ENCODE measurements around the gene PLA2G4E.
A peak's percentile ranks its signal among the peaks of the same experiment; 100 is the strongest.

PLA2G4E gene

DNA sequence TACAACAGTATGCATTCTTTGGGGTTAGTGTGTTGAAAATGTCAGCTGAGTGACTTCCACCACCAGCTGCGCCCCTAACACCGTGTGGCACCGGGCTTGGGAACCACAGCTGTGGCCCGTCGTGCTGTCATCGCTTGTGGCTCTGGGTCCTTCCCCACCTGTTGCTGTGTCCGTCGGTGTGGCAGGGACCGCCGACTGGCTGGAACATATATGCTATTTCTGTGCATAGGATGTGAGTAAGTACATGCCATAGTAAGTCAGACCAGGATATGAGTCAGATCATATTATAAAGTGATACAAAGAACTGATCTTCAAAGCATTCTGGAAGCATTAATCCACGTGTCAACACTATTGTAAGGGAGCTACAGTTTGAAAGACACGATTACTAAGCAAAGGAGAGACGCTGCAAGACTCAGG, 80.4 kb downstream of the PLA2G4E start:
- Histone ChIP-seq H3K9ac (ENCODE audit: low read length in 2 of 2) (no peak overlapping the region), H3K27me3 (ENCODE audit: control insufficient read depth in 1 of 2, insufficient read depth in 2 of 2, low read length in 2 of 2) (no peaks in the 10 kb centered on the region), H3K4me3 (ENCODE audit: low read length in 2 of 2) (no peak overlapping the region), H3K4me1 (ENCODE audit: control insufficient read depth, insufficient read depth, low read length) (peaks cover 15% of the 10 kb centered on the region), H3K36me3 (ENCODE audit: control insufficient read depth in 2 of 2, insufficient read depth in 2 of 2, low read length in 2 of 2) (peaks cover 0 to 7% of the 10 kb centered on the region in 2 donors), H3K27ac (ENCODE audit: low read length) (no peak overlapping the region), H3K9me3 (ENCODE audit: control insufficient read depth in 2 of 2, low read length in 2 of 2) (no peaks in the 10 kb centered on the region)

DNA sequence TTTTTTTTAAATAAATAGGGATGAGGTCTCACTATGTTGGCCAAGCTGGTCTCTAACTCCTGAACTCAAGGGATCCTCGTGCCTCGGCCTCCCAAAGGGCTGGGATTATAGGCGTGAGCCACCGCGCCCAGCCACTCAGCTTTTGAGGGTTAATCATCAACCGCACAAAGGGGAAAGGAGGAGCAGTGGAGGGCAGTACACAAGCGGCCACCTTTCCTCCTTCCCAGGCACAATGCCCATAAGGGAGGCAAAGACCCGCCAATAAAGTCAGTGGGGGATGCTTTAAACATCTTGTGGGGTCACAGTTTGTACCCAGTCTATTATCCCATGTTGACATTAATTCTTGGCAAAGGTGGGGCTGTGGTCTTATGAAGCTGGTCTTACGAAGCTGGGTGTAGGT, 80.9 kb downstream of the PLA2G4E start:
- Histone ChIP-seq H3K27ac (ENCODE audit: low read length) (no peak overlapping the region), H3K27me3 (ENCODE audit: control insufficient read depth in 1 of 2, insufficient read depth in 2 of 2, low read length in 2 of 2) (no peaks in the 10 kb centered on the region), H3K36me3 (ENCODE audit: control insufficient read depth in 2 of 2, insufficient read depth in 2 of 2, low read length in 2 of 2) (peaks cover 0 to 7% of the 10 kb centered on the region in 2 donors), H3K4me3 (ENCODE audit: low read length in 2 of 2) (no peak overlapping the region), H3K9me3 (ENCODE audit: control insufficient read depth in 2 of 2, low read length in 2 of 2) (no peaks in the 10 kb centered on the region), H3K4me1 (ENCODE audit: control insufficient read depth, insufficient read depth, low read length) (peaks cover 15% of the 10 kb centered on the region), H3K9ac (ENCODE audit: low read length in 2 of 2) (no peak overlapping the region)

DNA sequence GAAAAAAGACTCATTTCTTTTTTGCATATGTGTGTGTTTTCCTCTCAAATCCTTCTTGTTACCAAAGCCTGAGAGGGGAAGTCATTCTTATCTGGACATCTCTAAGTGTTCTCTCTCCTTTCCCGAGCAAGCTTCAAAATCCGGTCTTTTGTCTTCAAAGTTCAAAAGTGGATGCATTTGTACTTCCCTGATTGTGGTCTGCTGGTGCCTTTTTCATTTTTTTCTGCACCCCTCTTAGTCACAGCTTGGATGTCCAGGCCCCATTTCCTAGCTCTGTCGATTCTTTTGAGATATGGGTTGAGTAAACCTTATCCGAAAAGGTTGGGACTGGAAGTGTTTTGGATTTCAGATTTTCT, 83.3 kb downstream of the PLA2G4E start:
- H3K4me3 ChIP-seq (ENCODE audit: low read length in 2 of 2) = no peak overlapping the region
- no peak overlapping the region for H3K27ac ChIP-seq (ENCODE audit: low read length)
- H3K36me3 ChIP-seq (ENCODE audit: control insufficient read depth in 2 of 2, insufficient read depth in 2 of 2, low read length in 2 of 2) = peaks cover 0 to 7% of the 10 kb centered on the region in 2 donors
- H3K9ac ChIP-seq (ENCODE audit: low read length in 2 of 2) = no peak overlapping the region
- H3K9me3 ChIP-seq (ENCODE audit: control insufficient read depth in 2 of 2, low read length in 2 of 2) = no peaks in the 10 kb centered on the region
- H3K27me3 ChIP-seq (ENCODE audit: control insufficient read depth in 1 of 2, insufficient read depth in 2 of 2, low read length in 2 of 2) = no peaks in the 10 kb centered on the region
- H3K4me1 ChIP-seq (ENCODE audit: control insufficient read depth, insufficient read depth, low read length) = peaks cover 8% of the 10 kb centered on the region

DNA sequence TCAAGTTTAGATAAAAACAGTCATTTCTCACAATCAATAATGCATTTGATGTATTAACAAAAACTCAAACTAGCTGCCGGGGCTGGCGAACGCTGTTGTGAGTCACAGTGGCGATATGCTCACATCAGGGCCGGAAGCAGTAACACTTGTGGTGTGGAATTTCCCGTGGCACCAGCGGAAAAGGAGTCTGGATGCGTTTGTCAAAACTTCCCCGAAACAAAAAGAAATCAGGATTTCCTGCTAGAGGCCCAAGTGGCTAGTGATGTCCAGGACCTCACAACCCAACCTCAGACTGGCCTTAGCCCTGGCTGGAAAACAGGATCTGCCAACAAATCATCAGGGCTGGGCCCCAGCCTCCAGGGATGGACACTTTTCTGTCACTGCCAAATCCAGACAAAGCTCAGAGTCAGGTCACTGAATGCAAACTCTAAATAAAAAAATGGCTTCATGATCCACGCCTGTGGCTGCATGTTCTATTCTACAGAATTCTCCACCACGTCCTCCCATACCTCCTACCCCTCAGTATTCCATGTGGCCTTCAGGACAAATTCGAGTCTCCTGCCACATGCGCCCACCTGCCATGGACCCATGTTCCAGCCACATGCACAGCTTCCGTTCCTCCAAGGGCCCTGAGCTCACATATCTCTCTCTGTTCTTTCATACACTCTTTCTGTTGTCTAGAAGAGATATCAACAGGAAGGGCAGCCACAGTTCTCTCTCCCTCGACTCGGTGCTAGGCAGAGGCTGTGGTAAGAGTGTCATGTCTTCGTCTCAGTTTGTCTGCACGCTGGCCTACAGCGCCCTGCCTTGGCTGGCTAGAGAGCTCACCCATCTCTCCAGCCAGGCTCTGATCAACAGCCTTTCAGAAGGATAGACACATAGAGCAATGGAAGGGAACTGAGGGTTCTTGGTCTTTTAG, 83.9 kb downstream of the PLA2G4E start:
- Histone ChIP-seq H3K27ac (ENCODE audit: low read length) (no peak overlapping the region), H3K27me3 (ENCODE audit: control insufficient read depth in 1 of 2, insufficient read depth in 2 of 2, low read length in 2 of 2) (no peaks in the 10 kb centered on the region), H3K36me3 (ENCODE audit: control insufficient read depth in 2 of 2, insufficient read depth in 2 of 2, low read length in 2 of 2) (peaks cover 0 to 7% of the 10 kb centered on the region in 2 donors), H3K9me3 (ENCODE audit: control insufficient read depth in 2 of 2, low read length in 2 of 2) (no peaks in the 10 kb centered on the region), H3K4me3 (ENCODE audit: low read length in 2 of 2) (no peak overlapping the region), H3K9ac (ENCODE audit: low read length in 2 of 2) (no peak overlapping the region), H3K4me1 (ENCODE audit: control insufficient read depth, insufficient read depth, low read length) (peaks cover 8% of the 10 kb centered on the region)

DNA sequence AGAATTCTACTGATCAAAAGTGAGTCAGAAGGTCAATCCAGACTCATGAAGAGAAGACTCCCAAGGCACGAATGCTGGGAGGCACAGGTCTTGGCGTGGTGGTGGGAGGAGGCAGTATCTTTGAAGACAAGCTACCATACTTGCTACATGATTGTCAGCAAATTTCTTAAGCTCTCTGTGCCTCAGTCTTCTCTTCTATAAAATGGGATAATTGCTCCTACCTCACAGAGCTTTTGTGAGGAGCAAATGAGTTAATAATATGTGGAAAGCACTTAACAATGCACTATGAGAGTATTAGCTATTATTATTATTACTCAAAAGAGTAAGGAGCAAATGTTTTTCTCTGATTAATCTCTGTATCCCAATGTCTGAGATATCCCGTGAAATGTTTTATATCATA, 84.7 kb downstream of the PLA2G4E start:
- H3K9me3 ChIP-seq (ENCODE audit: control insufficient read depth in 2 of 2, low read length in 2 of 2) = no peaks in the 10 kb centered on the region
- no peaks in the 10 kb centered on the region for H3K27me3 ChIP-seq (ENCODE audit: control insufficient read depth in 1 of 2, insufficient read depth in 2 of 2, low read length in 2 of 2)
- peak overlapping the region; percentile 31 for H3K27ac ChIP-seq (ENCODE audit: low read length)
- no peak overlapping the region for H3K9ac ChIP-seq (ENCODE audit: low read length in 2 of 2)
- peaks cover 0 to 7% of the 10 kb centered on the region in 2 donors for H3K36me3 ChIP-seq (ENCODE audit: control insufficient read depth in 2 of 2, insufficient read depth in 2 of 2, low read length in 2 of 2)
- peaks cover 8% of the 10 kb centered on the region for H3K4me1 ChIP-seq (ENCODE audit: control insufficient read depth, insufficient read depth, low read length)
- H3K4me3 ChIP-seq (ENCODE audit: low read length in 2 of 2) = no peak overlapping the region

DNA sequence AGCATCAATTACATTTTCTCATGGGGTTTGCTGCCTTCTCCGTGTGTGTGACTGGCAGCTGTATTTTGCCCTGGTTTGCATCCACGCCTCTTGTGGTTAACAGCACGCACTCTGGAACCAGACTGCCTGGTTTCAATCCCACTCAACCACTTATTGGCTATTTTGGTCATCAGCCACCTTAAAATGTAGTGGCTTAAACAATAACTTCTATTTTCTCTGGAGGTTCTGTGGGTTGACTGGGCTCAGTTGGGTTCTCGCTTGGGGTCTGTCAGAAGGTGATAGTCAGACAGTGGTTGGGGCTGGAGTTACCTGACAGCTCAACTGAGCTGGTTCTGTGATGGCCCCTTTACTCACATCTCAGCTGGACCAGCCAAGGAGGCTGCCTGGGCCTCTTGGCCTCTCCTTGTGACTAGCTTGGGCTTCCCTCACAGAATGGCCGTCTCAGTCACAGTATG, 85.2 kb downstream of the PLA2G4E start:
- H3K9me3 ChIP-seq (ENCODE audit: control insufficient read depth in 2 of 2, low read length in 2 of 2) = no peaks in the 10 kb centered on the region
- H3K27ac ChIP-seq (ENCODE audit: low read length) = peak overlapping the region; percentile 31
- peaks cover 8% of the 10 kb centered on the region for H3K4me1 ChIP-seq (ENCODE audit: control insufficient read depth, insufficient read depth, low read length)
- peaks cover 0 to 7% of the 10 kb centered on the region in 2 donors for H3K36me3 ChIP-seq (ENCODE audit: control insufficient read depth in 2 of 2, insufficient read depth in 2 of 2, low read length in 2 of 2)
- no peaks in the 10 kb centered on the region for H3K27me3 ChIP-seq (ENCODE audit: control insufficient read depth in 1 of 2, insufficient read depth in 2 of 2, low read length in 2 of 2)
- H3K4me3 ChIP-seq (ENCODE audit: low read length in 2 of 2) = no peak overlapping the region
- H3K9ac ChIP-seq (ENCODE audit: low read length in 2 of 2) = no peak overlapping the region

DNA sequence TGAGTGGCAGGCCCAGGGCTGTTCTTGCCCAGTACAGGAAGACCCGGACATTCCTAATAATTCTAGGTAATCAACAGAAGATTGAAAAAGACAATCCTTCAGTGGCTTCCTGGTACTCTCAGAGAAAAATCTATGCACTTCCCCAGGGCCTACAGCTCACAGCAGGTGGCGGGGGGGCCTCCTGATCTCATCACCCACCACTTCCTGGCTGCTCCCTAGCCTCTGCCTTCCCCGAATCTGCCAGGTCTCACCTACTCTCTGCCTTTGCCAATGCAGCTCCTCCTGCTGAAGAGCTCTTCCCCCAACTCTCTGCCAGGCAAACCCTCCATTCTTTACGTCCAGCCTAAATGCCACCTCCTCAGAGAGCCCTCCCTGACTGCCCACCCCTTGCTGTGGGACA, 86.0 kb downstream of the PLA2G4E start:
- Histone ChIP-seq H3K4me3 (ENCODE audit: low read length in 2 of 2) (no peak overlapping the region), H3K27ac (ENCODE audit: low read length) (peak overlapping the region; percentile 31), H3K9ac (ENCODE audit: low read length in 2 of 2) (no peak overlapping the region), H3K36me3 (ENCODE audit: control insufficient read depth in 2 of 2, insufficient read depth in 2 of 2, low read length in 2 of 2) (peaks cover 0 to 2% of the 10 kb centered on the region in 2 donors), H3K4me1 (ENCODE audit: control insufficient read depth, insufficient read depth, low read length) (peaks cover 8% of the 10 kb centered on the region), H3K9me3 (ENCODE audit: control insufficient read depth in 2 of 2, low read length in 2 of 2) (no peaks in the 10 kb centered on the region), H3K27me3 (ENCODE audit: control insufficient read depth in 1 of 2, insufficient read depth in 2 of 2, low read length in 2 of 2) (no peaks in the 10 kb centered on the region)

DNA sequence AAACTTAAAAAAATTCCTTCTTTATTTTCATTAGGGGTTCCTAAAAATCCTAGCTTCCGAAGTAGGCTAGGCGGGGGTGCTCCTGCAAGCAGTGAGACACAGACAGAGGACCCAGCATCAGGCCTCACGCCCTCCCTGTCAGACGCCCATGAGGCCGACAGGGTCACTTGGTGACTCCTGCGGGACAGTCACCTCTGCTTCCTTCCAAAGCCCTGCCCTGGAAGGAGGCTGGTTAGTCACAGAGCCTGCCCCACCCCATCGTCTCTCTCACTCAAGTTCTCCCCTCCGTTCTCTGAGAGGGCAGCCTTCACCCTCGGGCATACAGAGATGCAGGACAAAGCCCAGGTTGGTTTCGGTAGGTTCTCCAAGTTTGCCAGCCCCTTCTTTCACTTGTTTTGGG, 87.1 kb downstream of the PLA2G4E start:
- peaks cover 0 to 2% of the 10 kb centered on the region in 2 donors for H3K36me3 ChIP-seq (ENCODE audit: control insufficient read depth in 2 of 2, insufficient read depth in 2 of 2, low read length in 2 of 2)
- H3K27ac ChIP-seq (ENCODE audit: low read length) = no peak overlapping the region
- H3K4me3 ChIP-seq (ENCODE audit: low read length in 2 of 2) = no peak overlapping the region
- H3K27me3 ChIP-seq (ENCODE audit: control insufficient read depth in 1 of 2, insufficient read depth in 2 of 2, low read length in 2 of 2) = no peaks in the 10 kb centered on the region
- no peak overlapping the region for H3K9ac ChIP-seq (ENCODE audit: low read length in 2 of 2)
- H3K4me1 ChIP-seq (ENCODE audit: control insufficient read depth, insufficient read depth, low read length) = peaks cover 15% of the 10 kb centered on the region
- no peaks in the 10 kb centered on the region for H3K9me3 ChIP-seq (ENCODE audit: control insufficient read depth in 2 of 2, low read length in 2 of 2)

DNA sequence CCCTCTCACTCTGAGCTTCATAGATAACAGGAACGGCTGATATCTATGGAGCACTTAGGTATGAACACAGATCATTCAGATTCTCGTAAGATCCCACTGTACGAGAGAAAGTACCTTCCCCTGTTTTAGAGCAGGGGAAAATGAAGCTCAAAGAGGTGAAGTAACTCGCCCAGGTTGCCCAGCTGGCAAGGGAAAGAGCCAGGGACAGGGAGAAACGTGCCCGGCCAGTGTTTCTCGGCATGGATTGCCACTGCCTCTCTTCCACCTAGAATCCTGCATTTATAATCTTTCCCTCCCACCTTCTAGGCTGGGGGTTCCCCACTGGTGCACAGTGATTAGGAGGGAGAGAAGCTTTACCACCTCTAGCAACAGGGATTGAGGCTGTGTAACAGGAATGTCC, 87.5 kb downstream of the PLA2G4E start:
- Histone ChIP-seq H3K4me3 (ENCODE audit: low read length in 2 of 2) (no peak overlapping the region), H3K9me3 (ENCODE audit: control insufficient read depth in 2 of 2, low read length in 2 of 2) (no peaks in the 10 kb centered on the region), H3K9ac (ENCODE audit: low read length in 2 of 2) (peak overlapping the region in 1 of 2 donors; percentile 21), H3K27me3 (ENCODE audit: control insufficient read depth in 1 of 2, insufficient read depth in 2 of 2, low read length in 2 of 2) (no peaks in the 10 kb centered on the region), H3K36me3 (ENCODE audit: control insufficient read depth in 2 of 2, insufficient read depth in 2 of 2, low read length in 2 of 2) (peaks cover 0 to 2% of the 10 kb centered on the region in 2 donors), H3K4me1 (ENCODE audit: control insufficient read depth, insufficient read depth, low read length) (peaks cover 18% of the 10 kb centered on the region), H3K27ac (ENCODE audit: low read length) (no peak overlapping the region)

DNA sequence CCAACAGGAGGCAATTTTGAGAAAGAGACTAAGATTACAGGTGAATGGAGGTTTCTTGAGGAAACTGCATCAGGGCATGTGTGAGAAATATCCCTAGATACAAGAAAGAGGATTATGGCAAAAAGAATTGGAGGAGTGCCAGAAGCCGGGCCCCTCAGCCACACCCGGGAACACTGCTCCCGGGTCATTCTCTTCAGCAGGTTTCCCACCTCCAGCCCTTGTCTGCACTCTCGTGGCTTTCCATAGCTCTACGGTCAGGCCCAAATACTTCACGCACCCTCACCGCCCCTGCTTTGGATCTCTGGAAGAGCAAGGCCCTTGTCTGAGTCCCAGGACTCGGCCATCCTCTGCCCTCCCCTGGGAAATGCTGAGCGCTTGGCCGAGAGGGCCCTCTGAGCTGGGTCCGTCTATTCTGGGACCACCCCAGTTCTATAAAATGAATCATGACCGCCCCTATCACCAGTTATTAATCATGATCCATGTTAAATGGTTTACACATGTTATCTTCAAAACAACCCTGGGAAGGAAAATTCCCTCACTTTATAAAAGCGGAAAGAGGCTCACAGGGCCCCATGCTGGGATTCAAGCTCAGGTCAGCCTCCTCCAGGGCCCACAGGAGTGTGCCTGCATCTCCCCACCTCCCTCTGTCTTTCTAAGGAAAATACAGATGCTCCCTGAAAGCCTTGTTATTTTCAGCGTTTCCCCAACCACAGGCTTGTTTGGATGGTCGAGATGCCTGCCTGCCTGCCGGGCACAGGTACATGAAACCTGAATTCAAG, 88.1 kb downstream of the PLA2G4E start:
- Histone ChIP-seq H3K9me3 (ENCODE audit: control insufficient read depth in 2 of 2, low read length in 2 of 2) (no peaks in the 10 kb centered on the region), H3K9ac (ENCODE audit: low read length in 2 of 2) (no peak overlapping the region), H3K27me3 (ENCODE audit: control insufficient read depth in 1 of 2, insufficient read depth in 2 of 2, low read length in 2 of 2) (no peaks in the 10 kb centered on the region), H3K36me3 (ENCODE audit: control insufficient read depth in 2 of 2, insufficient read depth in 2 of 2, low read length in 2 of 2) (peaks cover 0 to 2% of the 10 kb centered on the region in 2 donors), H3K4me3 (ENCODE audit: low read length in 2 of 2) (no peak overlapping the region), H3K27ac (ENCODE audit: low read length) (no peak overlapping the region), H3K4me1 (ENCODE audit: control insufficient read depth, insufficient read depth, low read length) (peaks cover 24% of the 10 kb centered on the region)

All from stomach smooth muscle (tissue), 2 donors.